GM19099 (cell line): Measurements from ENCODE around the gene AP2A1.

Experiments used
- POLR2A ChIP-seq: IDR thresholded peaks from 3 replicates; pipeline ENCODE4 v1.6.1; 2011; ENCODE audit warnings: low read depth; ENCODE audit not compliant: insufficient read length; ENCODE audit errors: extremely low read depth

Gene AP2A1

GRCh38 chr19:49833599-49833998 is 66.8 kb downstream of the AP2A1 start:
- no peak for TF ChIP-seq POLR2A

GRCh38 chr19:49835562-49835961 is 68.8 kb downstream of the AP2A1 start:
- no peak for TF ChIP-seq POLR2A

- TF ChIP-seq POLR2A = no peak
These were observed 69.6 kb downstream of the AP2A1 start for GRCh38 chr19:49836176-49837008.

- TF ChIP-seq POLR2A = no peak
These were observed 70.2 kb downstream of the AP2A1 start for GRCh38 chr19:49837009-49837310.

- TF ChIP-seq POLR2A = no peak
These were observed 70.6 kb downstream of the AP2A1 start for GRCh38 chr19:49837425-49837824.

- no peak for TF ChIP-seq POLR2A
These were observed 72.2 kb downstream of the AP2A1 start for GRCh38 chr19:49838885-49839588.

GRCh38 chr19:49839713-49840112 is 72.9 kb downstream of the AP2A1 start:
- TF ChIP-seq POLR2A = no peak

GRCh38 chr19:49840321-49840720 is 73.5 kb downstream of the AP2A1 start:
- no peak for TF ChIP-seq POLR2A

GRCh38 chr19:49840736-49841249 is 74.0 kb downstream of the AP2A1 start:
- no peak for TF ChIP-seq POLR2A

GRCh38 chr19:49843265-49843664 is 76.5 kb downstream of the AP2A1 start:
- TF ChIP-seq POLR2A = no peak

- no peak for TF ChIP-seq POLR2A
These were observed 77.6 kb downstream of the AP2A1 start for GRCh38 chr19:49844138-49845095.

- no peak for TF ChIP-seq POLR2A
These were observed 78.6 kb downstream of the AP2A1 start for GRCh38 chr19:49845414-49845813.

- no peak for TF ChIP-seq POLR2A
These were observed 79.6 kb downstream of the AP2A1 start for GRCh38 chr19:49846408-49846807.

- no peak for TF ChIP-seq POLR2A
These were observed 81.2 kb downstream of the AP2A1 start for GRCh38 chr19:49847731-49848696.
